DND-41 (cell line): Measurements from ENCODE around the gene OR6C4.
"Not testable (repeated sequence)": the region's sequence is repeated elsewhere in the genome, so short reads cannot be mapped to it uniquely, and the experiment has no call there.

Experiments
- ATAC-seq: fragments of 200-7000 bp; cut with Tn5 transposase; 3 replicates; pipeline ENCODE4 v1.9.1; 2021; ENCODE audit warnings: low read depth; ENCODE audit not compliant: insufficient read depth
- DNase-seq: peaks from one replicate; pipeline ENCODE4 v3.0.0-alpha.2; 2020
- H2AFZ ChIP-seq: 2 replicates; pipeline ENCODE4 v1.6.0; 2012; ENCODE audit warnings: low read depth, low read length
- H3K27ac ChIP-seq: 2 replicates; pipeline ENCODE4 v1.5.1; 2012; ENCODE audit warnings: low read length, inconsistent platforms
- H3K27me3 ChIP-seq: fragments of 200-600 bp; sonication (generic); 2 replicates; pipeline ENCODE4 v1.6.0; 2012; ENCODE audit warnings: low read length, mild to moderate bottlenecking, inconsistent platforms; ENCODE audit not compliant: insufficient read depth, poor library complexity
- H3K36me3 ChIP-seq: 2 replicates; pipeline ENCODE4 v1.5.1; 2012; ENCODE audit warnings: low read length, inconsistent platforms; ENCODE audit not compliant: insufficient read depth
- H3K4me1 ChIP-seq: 2 replicates; pipeline ENCODE4 v1.5.1; 2012; ENCODE audit warnings: mild to moderate bottlenecking, low read length; ENCODE audit not compliant: insufficient read depth
- H3K4me2 ChIP-seq: 2 replicates; pipeline ENCODE4 v1.6.0; 2012; ENCODE audit warnings: mild to moderate bottlenecking, moderate library complexity, low read length, inconsistent platforms; ENCODE audit not compliant: insufficient read depth
- H3K4me3 ChIP-seq, 2 experiments: fragments of 200-600 bp in 1 of 2; shearing (Covaris generic) in 1 of 2; 2 replicates each; pipeline ENCODE4 v1.5.1; 2012 to 2016; ENCODE audit warnings: inconsistent platforms in 2 of 2, low read length in 2 of 2, mild to moderate bottlenecking in 2 of 2, low read depth in 1 of 2, moderate library complexity in 1 of 2
- H3K79me2 ChIP-seq: 2 replicates; pipeline ENCODE4 v1.6.0; 2012; ENCODE audit warnings: low read length, inconsistent platforms; ENCODE audit not compliant: insufficient read depth
- H3K9ac ChIP-seq: 2 replicates; pipeline ENCODE4 v1.6.0; 2012; ENCODE audit warnings: low read depth, mild to moderate bottlenecking, inconsistent platforms, low read length, moderate library complexity
- H3K9me3 ChIP-seq: 2 replicates; pipeline ENCODE4 v1.5.1; 2012; ENCODE audit warnings: low read length, moderate library complexity, mild to moderate bottlenecking, inconsistent platforms; ENCODE audit not compliant: insufficient read depth, severe bottlenecking
- H4K20me1 ChIP-seq: 2 replicates; pipeline ENCODE4 v1.6.0; 2012; ENCODE audit warnings: low read length; ENCODE audit not compliant: insufficient read depth
- CTCF ChIP-seq: IDR thresholded peaks from 2 replicates; pipeline ENCODE4 v1.5.1; 2012; ENCODE audit warnings: borderline replicate concordance, low read length, moderate library complexity, mild to moderate bottlenecking; ENCODE audit not compliant: poor library complexity, severe bottlenecking; ENCODE audit errors: extremely low read depth
- EZH2 ChIP-seq: IDR thresholded peaks from 3 replicates; pipeline ENCODE4 v1.6.1; 2012; ENCODE audit warnings: borderline replicate concordance, low read depth, mild to moderate bottlenecking, moderate library complexity, low read length, inconsistent platforms; ENCODE audit not compliant: severe bottlenecking

OR6C4 gene

GRCh38 chr12:55572168-55572567, 22.8 kb downstream of the OR6C4 start, which contains the start of gene OR2AP1:
Gene OR2AP1, plus strand, starts transcription at chr12:55572468. Its CDS starts 1,947 bp downstream, at chr12:55574415.
- no peak within 1 kb of the TSS for H3K4me2 ChIP-seq
- peaks cover 18% of the 10 kb centered on the region for H3K9me3 ChIP-seq
- no peak within 1 kb of the TSS for H3K27ac ChIP-seq
- no peaks in the 10 kb centered on the region for H3K27me3 ChIP-seq
- no peak within 1 kb of the TSS for H3K9ac ChIP-seq
- H3K36me3 ChIP-seq: no peaks in the 10 kb centered on the region
- TF ChIP-seq CTCF: no peak
- TF ChIP-seq EZH2: no peak
- H4K20me1 ChIP-seq: no peaks in the 10 kb centered on the region
- H3K4me3 ChIP-seq: no peak within 1 kb of the TSS
- H2AFZ ChIP-seq: no peak within 1 kb of the TSS
- ATAC-seq (no peak), DNase-seq (no peak)
- no peaks in the 10 kb centered on the region for H3K4me1 ChIP-seq
- no peaks in the 10 kb centered on the region for H3K79me2 ChIP-seq

GRCh38 chr12:55582066-55582465, 32.7 kb downstream of the OR6C4 start:
- Histone ChIP-seq H3K4me2 (no peak overlapping the region), H3K27ac (no peak overlapping the region), H3K4me3 (no peak overlapping the region), H3K79me2 (no peaks in the 10 kb centered on the region), H3K27me3 (no peaks in the 10 kb centered on the region), H3K4me1 (no peaks in the 10 kb centered on the region), H4K20me1 (no peaks in the 10 kb centered on the region), H3K9me3 (no peaks in the 10 kb centered on the region), H2AFZ (no peak overlapping the region), H3K9ac (no peak overlapping the region), H3K36me3 (no peaks in the 10 kb centered on the region)
- ATAC-seq: no peak
- DNase-seq: no peak
- TF ChIP-seq EZH2: no peak
- no peak for TF ChIP-seq CTCF

GRCh38 chr12:55585817-55586216, 36.4 kb downstream of the OR6C4 start:
- Histone ChIP-seq H3K9ac (no peak overlapping the region), H3K4me1 (no peaks in the 10 kb centered on the region), H4K20me1 (no peaks in the 10 kb centered on the region), H3K27me3 (no peaks in the 10 kb centered on the region), H3K4me3 (no peak overlapping the region), H2AFZ (no peak overlapping the region), H3K9me3 (no peaks in the 10 kb centered on the region), H3K36me3 (no peaks in the 10 kb centered on the region), H3K79me2 (no peaks in the 10 kb centered on the region), H3K27ac (no peak overlapping the region), H3K4me2 (no peak overlapping the region)
- no peak for TF ChIP-seq CTCF
- TF ChIP-seq EZH2: no peak
- no peak for ATAC-seq
- no peak for DNase-seq

- not testable (repeated sequence) for H3K4me3 ChIP-seq, ATAC-seq, H3K79me2 ChIP-seq, H2AFZ ChIP-seq, DNase-seq, H3K36me3 ChIP-seq, H3K27ac ChIP-seq, H3K9me3 ChIP-seq, H3K4me2 ChIP-seq, H3K4me1 ChIP-seq, H3K9ac ChIP-seq, H4K20me1 ChIP-seq, H3K27me3 ChIP-seq
These were observed 40.8 kb downstream of the OR6C4 start for GRCh38 chr12:55590152-55590551.
